Tibial nerve (tissue), 4 donors: ENCODE data around the gene MS4A10. TPM values are rescaled to one million over a fixed set of nuclear protein-coding genes. Genes with fewer than 3 reads are reported as not detected.

Experiments
- DNase-seq, 2 donors: peaks; one replicate each; pipeline ENCODE4 v3.0.0-alpha.2; 2019; ENCODE audit warnings: low spot score in 2 of 2
- H3K27ac ChIP-seq, 4 donors: fragments of 200-600 bp; sonication (generic) in 3 of 4; one replicate each; pipeline ENCODE4 v1.5.1; 2017 to 2019; ENCODE audit warnings: mild to moderate bottlenecking in 1 of 4
- H3K27me3 ChIP-seq, 2 donors: fragments of 200-600 bp; sonication (generic) in 1 of 2; one replicate each; pipeline versions ENCODE4 v1.5.1 to v1.6.0; 2017 to 2019
- H3K36me3 ChIP-seq, 3 donors: fragments of 200-600 bp; sonication (generic); one replicate each; pipeline ENCODE4 v1.5.1; 2018 to 2019
- H3K4me1 ChIP-seq, 4 donors: fragments of 200-600 bp; sonication (generic) in 3 of 4; one replicate each; pipeline ENCODE4 v1.5.1; 2017 to 2019
- H3K4me3 ChIP-seq, 4 donors: fragments of 200-600 bp; sonication (generic) in 3 of 4; one replicate each; pipeline ENCODE4 v1.5.1; 2017 to 2019; ENCODE audit warnings: mild to moderate bottlenecking in 1 of 4, moderate library complexity in 1 of 4
- H3K9me3 ChIP-seq, 4 donors: fragments of 200-600 bp; sonication (generic) in 3 of 4; one replicate each; pipeline ENCODE4 v1.5.1; 2017 to 2019
- CTCF ChIP-seq, 5 experiments: fragments of 200-600 bp in 3 of 5; fragments of 450-650 bp in 2 of 5; sonication (generic) in 3 of 5; IDR thresholded peaks; one replicate each; pipeline ENCODE4 v1.5.1; 2016 to 2019; ENCODE audit warnings: antibody characterized with exemption in 5 of 5, mild to moderate bottlenecking in 3 of 5, moderate library complexity in 2 of 5
- EP300 ChIP-seq, 2 donors: sonication (generic); formaldehyde crosslinking; IDR thresholded peaks; one replicate each; pipeline ENCODE4 v1.6.1; 2017; ENCODE audit warnings: antibody characterized with exemption in 2 of 2, mild to moderate bottlenecking in 1 of 2
- POLR2A ChIP-seq, 2 donors: fragments of 450-650 bp; IDR thresholded peaks; one replicate each; pipeline ENCODE4 v1.6.1; 2017; ENCODE audit warnings: antibody characterized with exemption in 2 of 2, mild to moderate bottlenecking in 2 of 2, moderate library complexity in 2 of 2
- WGBS, 2 donors: methylation state at CpG; one replicate each; pipeline ENCODE4 v1.1.5; 2018; 5-methylcytosine and 5-hydroxymethylcytosine counted together
- total RNA-seq, 4 donors: library from RNA; depleted of rRNA; stranded (reverse); fragments of >200 nt; gene quantifications; one replicate each; pipeline ENCODE4 v1.1.0, GENCODE V29; 2016

MS4A10 gene
- total RNA-seq, 4 donors from 2014 or later = not detected

DNA sequence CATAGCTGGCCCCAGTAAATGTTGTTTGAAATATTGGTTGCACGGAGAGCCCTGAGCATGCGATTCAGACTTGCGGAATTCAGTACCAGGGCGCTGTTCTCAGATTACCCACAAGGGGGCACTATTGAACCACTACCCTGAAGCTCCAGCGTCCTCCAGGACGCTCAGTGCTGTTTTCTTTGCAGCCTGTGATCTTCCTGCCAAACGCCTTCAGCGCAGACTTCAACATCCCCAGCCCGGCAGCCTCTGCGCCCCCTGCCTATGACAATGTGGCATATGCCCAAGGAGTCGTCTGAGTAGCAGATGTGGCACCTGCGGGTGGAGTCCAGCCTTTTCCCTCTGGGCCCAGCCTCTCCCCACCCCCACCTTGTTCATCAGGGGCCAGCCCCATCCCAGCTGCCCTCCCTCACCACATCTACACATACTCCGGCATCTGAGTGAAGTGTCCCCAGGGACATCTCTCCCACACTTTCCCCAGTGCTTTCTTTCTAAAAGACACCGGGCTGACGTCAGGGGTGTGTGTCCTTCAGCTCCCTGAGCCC lies 9.6 kb upstream of the MS4A10 start:
- Histone ChIP-seq H3K4me1 (peaks cover 0 to 15% (median 0%) of the 10 kb centered on the region in 4 donors), H3K27me3 (no peaks in the 10 kb centered on the region), H3K27ac (peak overlapping the region in 1 of 4 donors; percentile 14), H3K4me3 (no peak overlapping the region), H3K9me3 (no peaks in the 10 kb centered on the region), H3K36me3 (no peaks in the 10 kb centered on the region)
- peak; percentile 78 to 95 for DNase-seq
- 10 to 11% methylated on average over 15 of the region's 15 CpGs for WGBS, 2 donors
- TF ChIP-seq CTCF (IDR thresholded peaks at IDR 0.05) (peak; percentile 80 to 87 (median 85)), EP300 (IDR thresholded peaks at IDR 0.05) (peak in 1 of 2 donors; percentile 27), POLR2A (IDR thresholded peaks at IDR 0.05) (no peak)

- no peaks in the 10 kb centered on the region for H3K9me3 ChIP-seq
- TF ChIP-seq EP300 (IDR thresholded peaks at IDR 0.05) (no peak), CTCF (IDR thresholded peaks at IDR 0.05) (no peak), POLR2A (IDR thresholded peaks at IDR 0.05) (no peak)
- no peaks in the 10 kb centered on the region for H3K27me3 ChIP-seq
- WGBS, 2 donors = 76 to 92% methylated on average over 2 to 4 of the region's 4 CpGs
- peaks cover 0 to 15% (median 0%) of the 10 kb centered on the region in 4 donors for H3K4me1 ChIP-seq
- no peak overlapping the region for H3K4me3 ChIP-seq
- H3K36me3 ChIP-seq = no peaks in the 10 kb centered on the region
- DNase-seq = no peak
- no peak overlapping the region for H3K27ac ChIP-seq
These were observed 9.0 kb upstream of the MS4A10 start for GRCh38 chr11:60776167-60776566.

- Histone ChIP-seq H3K9me3 (no peaks in the 10 kb centered on the region), H3K27me3 (no peaks in the 10 kb centered on the region), H3K27ac (no peak overlapping the region), H3K4me1 (peaks cover 0 to 15% (median 0%) of the 10 kb centered on the region in 4 donors), H3K36me3 (no peaks in the 10 kb centered on the region), H3K4me3 (no peak overlapping the region)
- TF ChIP-seq CTCF (IDR thresholded peaks at IDR 0.05) (no peak), POLR2A (IDR thresholded peaks at IDR 0.05) (no peak), EP300 (IDR thresholded peaks at IDR 0.05) (no peak)
- WGBS, 2 donors = 35 to 47% methylated on average over 4 of the region's 4 CpGs
- DNase-seq = no peak
These were observed 8.0 kb upstream of the MS4A10 start for GRCh38 chr11:60777106-60777505.

DNA sequence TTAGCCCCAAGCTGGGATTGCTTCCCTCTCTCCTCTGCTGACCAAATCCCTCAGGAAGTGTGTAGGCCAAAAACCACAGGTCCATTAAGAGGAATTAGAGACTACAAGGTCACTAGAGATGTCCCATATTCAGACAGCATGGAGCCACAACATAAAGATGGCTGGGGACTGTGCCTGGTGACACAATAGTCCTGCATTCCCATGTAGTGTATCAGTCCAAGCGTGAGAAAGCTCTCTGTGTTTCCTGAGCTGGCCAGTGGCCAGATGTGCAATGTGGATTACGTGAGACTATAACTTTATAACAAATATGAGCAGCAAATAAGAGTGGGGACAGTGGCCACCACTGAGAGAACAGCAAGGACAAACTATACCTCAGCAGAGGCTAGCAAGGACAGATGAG lies 7.6 kb upstream of the MS4A10 start:
- 10 to 17% methylated on average over 2 of the region's 2 CpGs for WGBS, 2 donors
- H3K9me3 ChIP-seq = no peaks in the 10 kb centered on the region
- TF ChIP-seq CTCF (IDR thresholded peaks at IDR 0.05) (no peak), POLR2A (IDR thresholded peaks at IDR 0.05) (no peak), EP300 (IDR thresholded peaks at IDR 0.05) (no peak)

DNA sequence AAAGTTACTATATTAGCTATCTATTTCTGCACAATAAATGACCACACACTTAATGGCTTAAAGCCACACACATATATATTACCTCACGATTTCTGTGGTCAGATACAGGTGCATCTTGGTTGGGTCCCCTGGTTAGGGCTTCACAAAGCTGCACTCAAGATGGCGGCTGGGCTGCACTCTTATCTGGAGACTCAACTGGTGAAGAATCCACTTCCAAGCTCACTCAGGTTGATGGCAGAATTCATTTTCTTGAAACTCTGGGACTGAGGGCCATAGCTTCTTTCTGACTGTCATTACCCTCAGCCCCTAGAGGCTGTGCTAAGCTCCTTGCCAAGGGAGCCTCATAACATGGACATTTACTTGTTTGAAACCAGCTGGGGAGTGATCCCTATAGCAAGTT lies 5.1 kb upstream of the MS4A10 start:
- Histone ChIP-seq H3K4me3 (no peak overlapping the region), H3K4me1 (peaks cover 0 to 12% (median 0%) of the 10 kb centered on the region in 4 donors), H3K27me3 (no peaks in the 10 kb centered on the region), H3K9me3 (no peaks in the 10 kb centered on the region), H3K36me3 (no peaks in the 10 kb centered on the region), H3K27ac (no peak overlapping the region)
- TF ChIP-seq CTCF (IDR thresholded peaks at IDR 0.05) (no peak), EP300 (IDR thresholded peaks at IDR 0.05) (no peak), POLR2A (IDR thresholded peaks at IDR 0.05) (no peak)
- no peak for DNase-seq
- WGBS, 2 donors = 88 to 89% methylated on average over 2 of the region's 2 CpGs

More for the DNA sequence above, 7.6 kb upstream of the MS4A10 start:
- DNase-seq = no peak
- Histone ChIP-seq H3K36me3 (no peaks in the 10 kb centered on the region), H3K27ac (no peak overlapping the region), H3K4me1 (peaks cover 0 to 15% (median 0%) of the 10 kb centered on the region in 4 donors), H3K4me3 (no peak overlapping the region), H3K27me3 (no peaks in the 10 kb centered on the region)
